ENCODE results near the gene C1QTNF4. TPM values are rescaled to one million over a fixed set of nuclear protein-coding genes. Genes with fewer than 3 reads are reported as not detected.

C1QTNF4 gene
- total RNA-seq, 1 experiment from 2014 or later = 0.75 TPM

DNA sequence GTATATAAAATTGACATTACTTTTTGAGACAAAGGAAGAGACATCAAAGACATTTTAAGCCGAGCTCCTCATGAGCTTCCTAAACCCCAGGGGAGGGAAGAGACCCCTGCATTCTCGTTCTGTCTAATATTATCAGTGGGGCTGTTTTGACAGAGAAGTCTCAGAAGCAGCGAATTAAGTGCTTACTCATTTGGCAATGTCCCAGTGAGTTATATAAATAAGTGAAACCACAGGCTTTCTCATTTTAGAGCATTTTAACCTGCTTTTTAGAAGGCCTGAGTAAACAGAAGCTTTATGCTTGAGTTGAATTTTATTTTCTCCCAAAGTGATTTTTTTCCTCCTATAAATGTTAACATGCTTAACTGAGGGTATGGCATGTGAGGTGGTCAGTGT, 23.2 kb upstream of the C1QTNF4 start:
- Mint-ChIP-seq H3K4me3 (ENCODE audit: unreplicated experiment) (no peak overlapping the region), H3K36me3 (ENCODE audit: insufficient read depth, unreplicated experiment) (peaks cover 47% of the 10 kb centered on the region), H3K4me1 (ENCODE audit: low read depth, unreplicated experiment) (no peaks in the 10 kb centered on the region), H3K27ac (ENCODE audit: unreplicated experiment) (no peak overlapping the region), H3K9me3 (ENCODE audit: unreplicated experiment) (no peaks in the 10 kb centered on the region), H3K27me3 (ENCODE audit: insufficient read depth, unreplicated experiment) (no peaks in the 10 kb centered on the region)
- no peak for DNase-seq
- no peak overlapping the region for H3K4me3 ChIP-seq (ENCODE audit: low read depth, low read length)
- H3K36me3 ChIP-seq (ENCODE audit: control insufficient read depth, insufficient read depth, low read length) = 0 out of 2 replicates have a peak, but pooled peaks cover 2% of the 10 kb centered on the region
- no peaks in the 10 kb centered on the region for H3K9me3 ChIP-seq
- H3K27me3 ChIP-seq (replicated peaks; ENCODE audit: control insufficient read depth, insufficient read depth, low read length) = no peaks in the 10 kb centered on the region
- intact Hi-C loops (cut with micrococcal nuclease; ENCODE audit: unreplicated experiment) = loop anchor here (1.0 to 10.0 kb wide), 2 partner anchors 237 to 243 kb away; no protein-coding TSS in a partner anchor
- no TSS peak for BruUV-seq (replicated peaks)
- CTCF ChIA-PET = interaction anchor here (0.5 to 0.6 kb wide), 2 partner anchors 32 to 145 kb away, joined by 3 read pairs; no protein-coding TSS in a partner anchor
- POLR2A ChIA-PET = no interaction called here
- TF ChIP-seq, protein P1, sequence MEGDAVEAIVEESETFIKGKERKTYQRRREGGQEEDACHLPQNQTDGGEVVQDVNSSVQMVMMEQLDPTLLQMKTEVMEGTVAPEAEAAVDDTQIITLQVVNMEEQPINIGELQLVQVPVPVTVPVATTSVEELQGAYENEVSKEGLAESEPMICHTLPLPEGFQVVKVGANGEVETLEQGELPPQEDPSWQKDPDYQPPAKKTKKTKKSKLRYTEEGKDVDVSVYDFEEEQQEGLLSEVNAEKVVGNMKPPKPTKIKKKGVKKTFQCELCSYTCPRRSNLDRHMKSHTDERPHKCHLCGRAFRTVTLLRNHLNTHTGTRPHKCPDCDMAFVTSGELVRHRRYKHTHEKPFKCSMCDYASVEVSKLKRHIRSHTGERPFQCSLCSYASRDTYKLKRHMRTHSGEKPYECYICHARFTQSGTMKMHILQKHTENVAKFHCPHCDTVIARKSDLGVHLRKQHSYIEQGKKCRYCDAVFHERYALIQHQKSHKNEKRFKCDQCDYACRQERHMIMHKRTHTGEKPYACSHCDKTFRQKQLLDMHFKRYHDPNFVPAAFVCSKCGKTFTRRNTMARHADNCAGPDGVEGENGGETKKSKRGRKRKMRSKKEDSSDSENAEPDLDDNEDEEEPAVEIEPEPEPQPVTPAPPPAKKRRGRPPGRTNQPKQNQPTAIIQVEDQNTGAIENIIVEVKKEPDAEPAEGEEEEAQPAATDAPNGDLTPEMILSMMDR (IDR thresholded peaks at IDR 0.05; ENCODE audit: insufficient read depth in 1 of 2, low read depth in 1 of 2, low read length in 1 of 2, severe bottlenecking in 1 of 2, unreplicated experiment in 1 of 2) = no peak
- no peaks in the 10 kb centered on the region for H3K4me1 ChIP-seq

DNA sequence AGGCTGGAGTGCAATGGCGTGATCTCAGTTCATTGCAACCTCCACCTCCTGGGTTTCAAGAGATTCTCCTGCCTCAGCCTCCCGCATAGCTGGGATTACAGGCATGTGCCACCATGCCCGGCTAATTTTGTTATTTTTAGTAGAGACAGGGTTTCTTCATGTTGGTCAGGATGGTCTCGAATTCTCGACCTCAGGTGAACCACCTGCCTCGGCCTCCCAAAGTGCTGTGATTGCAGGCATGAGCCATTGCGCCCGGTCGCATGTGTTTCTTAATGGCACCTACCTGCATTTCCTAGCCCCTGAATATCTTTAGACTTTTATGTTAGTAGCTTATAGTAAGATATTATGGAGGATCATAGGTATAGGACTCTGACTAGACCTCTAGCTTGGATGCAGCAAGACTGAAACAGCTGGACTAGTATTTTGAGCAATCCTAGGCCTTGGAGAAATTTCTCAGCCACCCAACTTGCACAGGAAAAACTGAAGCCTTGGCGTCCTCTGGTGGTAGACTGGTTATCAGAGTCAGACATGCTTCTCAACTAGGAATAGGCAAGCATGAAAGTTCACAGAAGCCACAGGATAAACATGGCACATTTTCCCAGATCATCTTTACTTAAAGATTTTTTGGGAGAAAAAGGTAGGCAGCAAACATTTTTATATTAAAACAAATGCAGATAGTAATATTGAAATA, 22.7 kb upstream of the C1QTNF4 start:
- Mint-ChIP-seq H3K4me1 (ENCODE audit: low read depth, unreplicated experiment) (no peaks in the 10 kb centered on the region), H3K36me3 (ENCODE audit: insufficient read depth, unreplicated experiment) (peaks cover 43% of the 10 kb centered on the region), H3K27ac (ENCODE audit: unreplicated experiment) (no peak overlapping the region), H3K9me3 (ENCODE audit: unreplicated experiment) (no peaks in the 10 kb centered on the region), H3K27me3 (ENCODE audit: insufficient read depth, unreplicated experiment) (no peaks in the 10 kb centered on the region), H3K4me3 (ENCODE audit: unreplicated experiment) (no peak overlapping the region)
- TF ChIP-seq, protein P1 (IDR thresholded peaks at IDR 0.05; ENCODE audit: insufficient read depth in 1 of 2, low read depth in 1 of 2, low read length in 1 of 2, severe bottlenecking in 1 of 2, unreplicated experiment in 1 of 2) = peak; percentile 47 to 84
- 0 out of 2 replicates have a peak, but pooled peaks cover 1% of the 10 kb centered on the region for H3K36me3 ChIP-seq (ENCODE audit: control insufficient read depth, insufficient read depth, low read length)
- no peaks in the 10 kb centered on the region for H3K27me3 ChIP-seq (replicated peaks; ENCODE audit: control insufficient read depth, insufficient read depth, low read length)
- no TSS peak for BruUV-seq (replicated peaks)
- no peaks in the 10 kb centered on the region for H3K4me1 ChIP-seq
- ChIA-PET CTCF (interaction anchor here (0.5 to 0.6 kb wide), 3 partner anchors 31 to 162 kb away, joined by 3 to 6 read pairs (median 3); no protein-coding TSS in a partner anchor), POLR2A (no interaction called here)
- DNase-seq = peak in 1 of 2 experiments; percentile 57
- intact Hi-C loops (cut with micrococcal nuclease; ENCODE audit: unreplicated experiment) = loop anchor here (1.0 to 10.0 kb wide), 2 partner anchors 238 to 243 kb away; no protein-coding TSS in a partner anchor
- no peaks in the 10 kb centered on the region for H3K9me3 ChIP-seq
- H3K4me3 ChIP-seq (ENCODE audit: low read depth, low read length) = no peak overlapping the region

GRCh38 chr11:47615249-47615648, 21.0 kb upstream of the C1QTNF4 start:
- no TSS peak for BruUV-seq (replicated peaks)
- Mint-ChIP-seq H3K4me3 (ENCODE audit: unreplicated experiment) (no peak overlapping the region), H3K27me3 (ENCODE audit: insufficient read depth, unreplicated experiment) (no peaks in the 10 kb centered on the region), H3K4me1 (ENCODE audit: low read depth, unreplicated experiment) (no peaks in the 10 kb centered on the region), H3K36me3 (ENCODE audit: insufficient read depth, unreplicated experiment) (peaks cover 29% of the 10 kb centered on the region), H3K9me3 (ENCODE audit: unreplicated experiment) (no peaks in the 10 kb centered on the region), H3K27ac (ENCODE audit: unreplicated experiment) (no peak overlapping the region)
- CTCF ChIA-PET = no interaction called here
- Histone ChIP-seq H3K36me3 (ENCODE audit: control insufficient read depth, insufficient read depth, low read length) (no peaks in the 10 kb centered on the region), H3K4me1 (no peaks in the 10 kb centered on the region), H3K9me3 (no peaks in the 10 kb centered on the region), H3K4me3 (ENCODE audit: low read depth, low read length) (no peak overlapping the region), H3K27me3 (replicated peaks; ENCODE audit: control insufficient read depth, insufficient read depth, low read length) (no peaks in the 10 kb centered on the region)
- POLR2A ChIA-PET = no interaction called here
- DNase-seq = no peak
- TF ChIP-seq, protein P1 (IDR thresholded peaks at IDR 0.05; ENCODE audit: insufficient read depth in 1 of 2, low read depth in 1 of 2, low read length in 1 of 2, severe bottlenecking in 1 of 2, unreplicated experiment in 1 of 2) = no peak
- intact Hi-C loops (cut with micrococcal nuclease; ENCODE audit: unreplicated experiment) = loop anchor here (10.0 kb wide), 1 partner anchor 240 kb away; no protein-coding TSS in a partner anchor
